GM21723 (cell line): ENCODE data around the gene CD300C.
A peak's percentile ranks its signal among the peaks of the same experiment; 100 is the strongest.
"Not testable (repeated sequence)": the region's sequence is repeated elsewhere in the genome, so short reads cannot be mapped to it uniquely, and the experiment has no call there.

Experiments used
- ATAC-seq: cut with Tn5 transposase; IDR thresholded peaks from one replicate; pipeline ENCODE4 v1.9.1; 2021; ENCODE audit warnings: mild to moderate bottlenecking, moderate library complexity; ENCODE audit not compliant: unreplicated experiment

Gene CD300C

GRCh38 chr17:74532115-74532514 is 13.8 kb downstream of the CD300C start:
- no peak for ATAC-seq

- ATAC-seq: no peak
These were observed 14.6 kb downstream of the CD300C start, which contains the start of gene CD300LB for GRCh38 chr17:74531231-74531761. CD300LB (minus strand) TSS chr17:74531475; CDS start chr17:74531350, 125 bp downstream.

DNA sequence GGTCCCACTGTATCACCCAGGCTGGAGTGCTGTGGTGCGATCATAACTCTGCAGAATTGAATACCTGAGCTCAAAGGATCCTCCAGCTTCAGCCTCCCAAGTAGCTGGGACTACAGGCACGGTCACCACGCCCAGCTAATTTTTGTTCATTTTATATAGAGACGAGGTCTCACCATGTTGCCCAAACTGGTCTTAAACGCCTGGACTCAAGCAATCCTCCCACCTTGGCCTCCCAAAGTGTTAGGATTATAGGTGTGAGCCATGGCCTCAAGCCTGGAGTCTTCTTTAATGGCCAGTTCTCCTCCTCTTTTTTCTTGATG is 15.1 kb downstream of the CD300C start:
- ATAC-seq: no peak

DNA sequence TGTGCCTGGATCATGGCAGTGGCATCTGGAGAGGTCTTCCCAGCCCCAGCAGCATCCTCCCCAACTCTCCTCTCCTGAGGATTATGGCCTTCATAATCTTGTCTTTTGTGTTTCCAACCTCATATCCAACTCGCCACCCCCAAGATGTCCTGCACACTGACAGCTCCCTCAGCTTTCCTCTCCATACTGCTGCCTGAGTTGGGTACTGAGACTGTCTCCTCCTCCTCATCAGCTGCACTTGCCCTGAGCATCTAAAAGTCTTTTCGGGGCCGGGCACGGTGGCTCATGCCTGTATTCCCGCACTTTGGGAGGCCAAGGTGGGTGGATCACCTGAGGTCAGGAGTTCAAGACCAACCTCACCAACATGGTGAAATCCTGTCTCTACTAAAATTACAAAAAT is 16.7 kb downstream of the CD300C start:
- ATAC-seq: no peak

GRCh38 chr17:74528491-74529199 is 17.3 kb downstream of the CD300C start:
- peak; percentile 94 for ATAC-seq

DNA sequence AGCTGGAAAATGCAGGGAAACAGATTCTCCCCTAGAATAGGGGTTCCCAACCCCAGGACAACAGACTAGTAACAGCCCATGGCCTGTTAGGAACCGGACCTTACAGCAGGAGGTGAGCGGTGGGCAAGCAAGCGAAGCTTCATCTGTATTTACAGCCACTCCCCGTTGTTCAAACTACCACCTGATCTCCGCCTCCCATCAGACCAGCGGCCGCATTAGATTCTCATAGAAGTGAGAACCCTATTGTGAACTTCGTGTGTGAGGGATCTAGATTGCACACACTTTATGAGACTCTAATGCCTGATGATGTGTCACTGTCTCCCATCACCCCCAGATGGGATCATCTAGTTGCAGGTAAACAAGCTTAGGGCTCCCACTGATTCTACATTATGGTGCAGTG is 18.2 kb downstream of the CD300C start:
- no peak for ATAC-seq

DNA sequence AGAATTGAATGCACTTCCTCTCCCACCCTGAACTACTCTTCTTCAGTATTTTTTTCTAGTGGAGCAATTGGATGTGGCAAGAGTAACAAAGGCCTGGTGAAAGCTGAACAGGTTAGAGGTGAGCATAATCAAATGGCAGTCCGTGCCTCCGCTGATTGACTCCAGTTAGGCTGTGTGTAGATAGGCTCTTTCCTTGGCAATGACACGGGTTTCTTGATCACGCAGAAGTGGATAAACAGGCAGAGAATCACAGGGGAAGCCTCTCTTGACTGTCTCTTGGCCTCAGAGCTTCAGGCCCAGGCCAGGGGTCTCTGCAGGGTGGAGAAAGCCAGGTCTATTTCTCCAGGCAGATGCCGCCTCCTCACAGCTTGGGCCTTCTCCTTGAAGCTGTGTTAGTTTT is 18.8 kb downstream of the CD300C start:
- ATAC-seq: no peak

- no peak for ATAC-seq
These were observed 19.2 kb downstream of the CD300C start for GRCh38 chr17:74526681-74527080.

- no peak for ATAC-seq
These were observed 20.1 kb downstream of the CD300C start for GRCh38 chr17:74525781-74526288.

- ATAC-seq: no peak
These were observed 20.5 kb downstream of the CD300C start for GRCh38 chr17:74525465-74525725.

DNA sequence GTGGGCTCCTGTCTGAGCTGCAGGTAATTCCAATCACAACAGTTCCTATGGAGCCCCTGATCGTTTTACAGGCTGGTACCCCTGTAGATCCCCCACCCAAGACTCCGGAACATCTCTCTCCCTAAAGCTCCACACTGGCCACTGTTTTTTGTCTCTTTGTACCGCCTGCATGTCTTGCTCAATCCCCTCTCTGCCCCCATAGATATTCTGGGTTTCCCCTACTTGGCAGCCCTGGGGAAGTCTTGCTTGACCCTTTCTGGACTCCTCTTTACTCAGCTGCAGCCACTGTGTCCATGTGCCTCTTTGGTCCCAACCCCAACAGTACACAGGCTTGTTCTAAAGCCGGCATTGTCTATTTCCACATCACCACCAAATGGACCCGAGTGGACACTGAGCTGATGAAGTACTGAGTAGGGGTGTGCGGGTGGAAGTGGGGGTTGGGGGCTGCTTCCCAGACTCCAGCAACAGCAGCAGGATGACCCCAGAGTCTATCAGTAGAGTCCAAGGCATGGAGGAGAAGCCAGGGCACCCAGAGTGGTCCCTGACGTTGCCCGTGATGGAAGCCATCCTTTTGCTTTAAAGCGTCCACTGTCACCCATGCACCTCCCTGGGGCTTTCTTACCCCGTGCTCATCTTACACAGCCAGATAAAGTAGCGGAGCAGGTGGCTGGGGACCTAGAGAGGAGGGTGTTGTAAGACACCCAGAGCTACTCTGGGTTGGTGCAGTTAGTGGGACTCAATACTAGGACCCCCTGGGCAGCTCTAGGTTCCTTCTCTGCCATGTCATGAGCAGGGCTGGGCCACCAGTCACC is 21.1 kb downstream of the CD300C start:
- no peak for ATAC-seq

GRCh38 chr17:74523308-74523707 is 22.6 kb downstream of the CD300C start:
- ATAC-seq: no peak

GRCh38 chr17:74522381-74523105 is 23.4 kb downstream of the CD300C start:
- no peak for ATAC-seq

- ATAC-seq: no peak
These were observed 24.2 kb downstream of the CD300C start for GRCh38 chr17:74521701-74522201.

DNA sequence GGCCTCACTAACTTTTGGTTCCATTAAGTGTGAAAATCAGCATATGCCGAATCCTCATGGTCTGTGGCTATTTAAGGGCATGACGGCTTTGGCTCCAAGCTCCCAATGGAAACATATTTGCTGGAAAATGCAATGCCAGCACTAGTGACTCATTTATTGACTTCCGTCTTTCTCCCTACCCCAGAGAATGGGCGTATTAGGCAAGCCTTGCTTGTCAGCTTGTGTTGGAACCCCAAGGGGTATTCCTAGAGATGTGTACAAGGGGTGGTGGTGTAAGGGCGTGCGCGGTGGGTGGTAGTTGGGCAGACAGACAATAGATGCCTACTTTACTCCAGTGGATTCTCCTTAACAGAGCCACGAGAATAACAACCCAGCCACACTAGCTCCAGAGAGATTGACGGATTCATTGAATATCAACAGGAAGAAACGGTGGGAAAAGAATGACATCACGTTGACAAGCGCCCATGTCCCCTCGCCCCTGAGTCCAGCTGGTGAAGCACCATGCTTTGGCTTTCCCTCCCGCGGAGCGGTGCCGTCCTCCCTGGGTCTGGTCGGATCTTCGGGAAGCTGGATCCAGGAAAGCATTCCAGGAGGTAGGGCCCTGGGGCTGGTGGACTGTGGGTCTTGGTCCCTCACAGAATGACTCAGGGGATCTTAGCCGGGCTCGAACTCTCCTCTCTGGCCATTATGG is 25.0 kb downstream of the CD300C start:
- ATAC-seq: no peak

DNA sequence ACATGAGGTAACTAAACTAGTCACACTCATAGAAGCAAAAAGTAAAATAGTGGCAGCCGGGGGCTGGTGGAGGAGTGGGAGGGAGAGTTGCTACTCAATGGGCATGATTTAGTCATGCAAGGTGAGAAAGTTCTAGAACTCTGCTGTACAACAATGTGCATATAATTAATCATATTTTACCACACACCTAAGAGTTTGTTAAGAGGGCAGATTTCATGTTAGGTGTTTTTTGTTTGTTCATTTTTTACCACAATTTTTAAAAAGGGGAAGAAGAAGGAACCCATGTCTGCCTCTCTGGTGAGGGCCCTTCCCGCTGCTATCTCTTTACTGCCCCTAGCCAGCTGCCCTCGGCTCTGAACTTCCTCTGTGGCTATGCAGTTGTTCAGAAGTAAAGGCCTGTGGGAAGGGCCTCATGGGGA is 25.9 kb downstream of the CD300C start:
- ATAC-seq: no peak

DNA sequence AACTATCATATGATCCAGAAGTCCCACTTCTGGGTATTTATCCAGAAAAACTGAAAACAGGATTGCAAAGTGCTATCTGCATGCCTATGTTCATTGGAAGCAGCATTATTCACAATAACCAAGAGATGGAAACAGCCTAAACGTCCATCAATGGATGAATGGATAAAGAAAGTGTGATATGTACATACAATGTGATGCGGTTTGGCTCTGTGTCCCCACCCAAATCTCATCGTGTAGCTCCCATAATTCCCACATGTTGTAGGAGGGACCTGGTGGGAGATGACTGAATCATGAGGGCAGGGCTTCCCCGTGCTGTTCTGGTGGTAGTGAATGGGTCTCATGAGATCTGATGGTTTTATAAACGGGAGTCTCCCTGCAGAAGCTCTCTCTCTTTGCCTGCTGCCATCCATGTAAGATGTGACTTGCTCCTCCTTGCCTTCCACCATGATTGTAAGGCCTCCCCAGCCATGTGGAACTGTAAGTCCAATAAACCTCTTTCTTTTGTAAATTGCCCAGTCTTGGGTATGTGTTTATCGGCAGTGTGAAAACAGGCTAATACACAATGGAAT is 27.4 kb downstream of the CD300C start:
- ATAC-seq: not testable (repeated sequence)

DNA sequence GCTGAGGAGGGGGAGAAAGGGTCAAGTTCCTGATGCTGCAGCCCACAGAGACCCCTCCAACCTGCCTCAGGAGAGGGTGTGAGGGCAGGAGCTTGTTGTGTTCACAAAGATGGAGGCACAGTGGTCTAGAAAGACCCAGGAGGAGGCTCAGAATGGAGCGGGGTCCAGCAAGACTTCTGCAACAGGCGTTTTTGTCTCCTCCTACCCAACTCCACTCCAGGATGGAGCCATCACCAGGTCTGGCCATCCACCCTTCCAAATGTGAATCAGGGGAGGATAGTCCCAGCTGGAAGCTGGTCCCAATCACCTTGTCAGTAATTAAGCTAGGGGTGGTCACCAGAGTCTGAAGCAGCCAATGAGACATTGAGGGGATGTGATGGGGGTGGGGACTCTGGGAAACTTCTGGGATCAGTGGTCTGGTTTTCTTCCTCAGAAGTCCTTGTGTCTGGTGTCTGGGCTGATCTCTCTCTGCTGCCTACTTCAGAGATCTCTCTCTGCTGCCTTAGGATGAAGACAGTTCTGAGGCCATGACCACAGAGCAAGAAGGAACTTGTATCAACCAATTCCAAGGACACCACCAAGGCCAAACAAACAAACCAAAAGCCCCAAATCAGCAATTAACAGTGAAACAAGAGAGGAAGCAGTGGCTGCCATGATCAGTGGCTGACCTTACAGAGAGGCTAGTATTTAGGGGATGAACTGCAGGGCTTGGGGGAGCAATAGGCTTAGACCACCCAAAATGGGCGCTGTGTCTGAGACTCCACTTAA is 29.2 kb downstream of the CD300C start:
- no peak for ATAC-seq

DNA sequence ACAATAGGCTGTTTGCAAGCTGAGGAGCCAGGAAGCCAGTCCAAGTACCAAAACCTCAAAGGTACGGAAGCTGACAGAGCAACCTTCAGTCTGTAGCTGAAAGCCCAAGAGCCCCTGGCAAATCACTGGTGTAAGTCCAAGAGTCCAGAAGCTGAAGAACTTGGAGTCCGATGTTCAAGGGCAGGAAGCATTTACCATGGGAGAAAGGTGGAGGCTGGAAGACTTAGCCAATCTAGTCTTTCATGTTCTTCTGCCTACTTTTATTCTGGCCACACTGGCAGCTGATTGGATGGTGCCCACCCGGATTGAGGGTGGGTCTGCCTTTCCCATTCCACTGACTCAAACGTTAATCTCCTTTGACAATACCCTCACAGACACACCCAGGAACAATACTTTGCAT is 30.0 kb downstream of the CD300C start:
- no peak for ATAC-seq
